Measurements from ENCODE around the gene TBL1XR1. TPM values are rescaled to one million over a fixed set of nuclear protein-coding genes. Genes with fewer than 3 reads are reported as not detected.

TBL1XR1 gene
- total RNA-seq, 1 donor from 2014 or later = 169 TPM

DNA sequence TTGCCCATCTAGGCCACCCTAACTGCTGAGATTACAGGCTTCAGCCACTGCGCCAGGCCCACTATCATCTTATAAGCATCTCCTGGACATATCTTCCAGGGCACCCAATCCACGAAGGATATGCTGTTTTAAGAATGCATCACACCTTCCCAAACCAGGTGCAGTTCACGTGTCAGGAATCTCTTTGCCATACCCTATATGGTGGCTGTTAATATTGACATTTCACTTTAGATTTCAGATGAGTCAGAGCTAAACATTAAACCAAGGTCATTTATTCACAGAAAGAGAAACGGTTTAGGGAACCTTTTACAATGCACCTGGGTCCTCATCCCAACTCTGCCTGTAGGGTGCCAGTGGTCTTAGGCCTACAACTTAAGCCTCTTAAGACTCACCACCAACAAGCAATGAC lies 85.7 kb downstream of the TBL1XR1 start:
- intact Hi-C loops (cut with micrococcal nuclease) = no loop called here

DNA sequence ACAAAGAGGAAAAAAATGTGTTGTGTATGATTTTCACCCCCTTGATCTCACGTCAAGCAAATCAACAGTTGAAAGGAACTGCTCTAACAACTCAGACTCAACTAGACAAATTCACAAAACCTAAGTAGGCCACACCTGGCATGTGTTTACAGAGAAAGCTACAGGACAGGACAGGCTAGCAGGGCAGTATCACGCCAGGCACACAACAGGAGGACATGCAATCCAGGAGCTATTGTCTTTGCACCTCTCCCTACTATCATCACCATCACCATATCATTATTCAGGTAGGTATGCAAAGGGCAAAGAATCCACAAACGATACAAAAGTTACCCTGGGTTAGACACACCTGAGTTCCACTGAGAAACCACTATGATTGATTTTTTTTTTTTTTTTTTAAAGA lies 86.4 kb downstream of the TBL1XR1 start:
- intact Hi-C loops (cut with micrococcal nuclease) = no loop called here

DNA sequence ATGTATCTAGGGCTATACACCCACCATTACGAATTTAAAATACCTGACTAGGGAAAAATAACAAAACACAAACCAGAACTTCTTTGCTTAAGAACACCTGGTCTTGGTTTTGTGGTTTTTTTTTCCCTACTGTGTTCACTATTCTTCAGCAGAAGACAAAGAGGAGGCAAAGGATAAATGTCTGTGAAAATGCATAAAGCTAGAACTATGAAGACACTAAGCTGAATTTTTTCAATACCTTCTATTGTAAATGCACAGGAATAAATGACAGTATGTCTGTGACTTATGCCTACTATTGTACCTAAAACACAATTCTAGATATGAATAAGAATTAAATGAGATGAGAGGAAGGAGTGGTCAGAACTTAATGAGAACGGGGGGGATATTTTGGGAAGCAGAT lies 86.9 kb downstream of the TBL1XR1 start:
- intact Hi-C loops (cut with micrococcal nuclease) = no loop called here

DNA sequence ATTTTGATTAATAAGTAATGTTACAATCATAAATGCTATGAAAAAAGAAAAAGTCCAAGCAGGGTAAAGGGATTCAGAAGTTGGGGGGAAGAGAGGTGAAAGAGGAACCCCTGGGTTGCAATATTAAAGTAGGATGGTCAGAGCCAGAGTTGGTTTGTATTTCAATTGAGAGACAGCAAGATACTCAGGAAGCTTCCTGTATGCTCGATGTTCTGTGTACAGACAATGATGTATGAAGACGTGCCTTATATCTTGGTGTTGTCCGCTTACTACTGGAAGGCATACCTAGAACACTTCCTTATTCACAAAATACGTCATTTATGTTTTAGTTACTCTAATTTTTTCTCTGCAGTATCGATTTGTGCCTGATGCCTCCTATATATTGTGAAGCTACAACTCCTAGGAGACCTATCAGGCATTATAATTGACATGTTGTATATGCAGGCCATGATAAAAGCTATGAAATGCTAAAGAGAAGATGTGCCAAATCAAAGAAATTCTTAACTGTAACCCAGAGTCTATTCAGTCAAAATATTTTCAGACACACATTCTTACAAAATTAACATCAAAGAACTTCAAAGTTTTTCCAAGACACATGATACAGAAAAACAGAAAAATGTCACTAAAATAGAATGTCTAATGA lies 87.5 kb downstream of the TBL1XR1 start:
- intact Hi-C loops (cut with micrococcal nuclease) = loop anchor here (2.0 kb wide), 1 partner anchor 15 kb away; no protein-coding TSS in a partner anchor

DNA sequence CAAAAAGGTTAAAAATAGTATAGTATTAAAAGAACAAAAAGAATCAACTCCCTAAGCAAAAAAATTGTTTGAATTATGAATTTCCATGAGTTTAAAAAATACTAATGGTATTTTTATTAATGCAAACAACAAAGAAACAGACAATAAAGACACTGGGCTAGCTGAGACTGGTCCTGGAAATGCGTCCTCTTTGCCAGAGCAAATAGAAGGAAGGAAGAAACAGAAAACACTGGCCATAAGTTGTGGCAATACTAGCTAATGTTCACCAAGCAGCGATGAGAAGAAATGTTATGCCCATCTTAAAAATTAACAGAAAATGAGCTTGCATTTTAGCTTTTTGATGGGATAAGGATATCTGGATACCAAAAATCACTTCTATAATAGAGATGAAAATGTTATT lies 88.6 kb downstream of the TBL1XR1 start:
- intact Hi-C loops (cut with micrococcal nuclease) = loop anchor here (2.0 kb wide), 1 partner anchor 16 kb away; no protein-coding TSS in a partner anchor

DNA sequence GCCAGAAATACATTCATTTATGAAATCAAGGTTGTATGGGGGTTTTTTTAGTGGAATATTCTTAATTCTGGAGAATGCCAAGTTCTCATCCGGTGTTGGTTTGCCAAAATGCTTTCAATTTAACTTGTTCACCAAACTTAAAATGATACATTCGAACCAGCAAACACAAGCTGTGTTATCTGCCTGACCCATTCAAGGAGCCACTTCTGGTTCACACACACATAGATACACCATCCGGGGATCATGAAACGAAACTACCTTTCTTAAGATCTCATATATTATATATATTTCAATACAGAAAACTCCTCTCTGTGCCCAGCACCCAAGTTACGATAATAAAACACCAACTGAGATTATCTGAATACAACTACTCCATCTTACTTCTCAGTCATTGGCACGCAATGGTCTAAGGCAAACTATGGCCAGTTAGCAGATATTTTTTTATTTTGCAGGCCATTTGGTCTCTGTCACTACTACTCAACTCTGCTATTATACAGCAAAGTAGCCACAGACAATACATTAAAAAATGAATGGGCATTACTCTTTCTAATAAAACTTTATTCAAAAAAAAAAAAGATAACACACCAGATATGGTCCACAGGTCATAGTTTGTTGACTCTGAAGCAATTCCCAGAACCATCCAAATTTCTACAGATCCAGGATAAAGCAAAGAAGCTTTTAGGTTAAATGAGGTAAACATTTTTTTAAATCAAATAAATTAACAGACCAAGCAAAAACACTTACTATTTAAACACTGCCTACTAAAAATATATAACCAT lies 89.6 kb downstream of the TBL1XR1 start:
- intact Hi-C loops (cut with micrococcal nuclease) = loop anchor here (2.0 kb wide), 1 partner anchor 17 kb away; no protein-coding TSS in a partner anchor

DNA sequence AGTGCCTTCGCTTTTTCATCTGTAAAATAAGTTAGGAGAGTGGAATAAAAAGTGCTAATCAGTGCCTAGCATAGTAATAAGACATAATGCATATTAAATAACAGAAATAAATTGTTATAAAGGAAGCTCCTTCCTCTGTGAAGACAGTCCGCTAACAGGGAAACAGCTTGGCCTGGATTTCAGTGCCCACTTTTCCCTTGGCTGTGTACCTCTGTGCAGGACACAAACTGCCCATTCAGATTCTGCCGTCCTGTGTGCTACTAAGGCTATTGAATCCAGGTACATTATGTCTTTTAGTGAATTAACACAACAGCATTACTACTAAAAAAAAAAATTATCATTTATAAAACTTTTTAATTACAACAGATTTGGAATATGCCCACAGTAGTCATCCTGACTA lies 90.7 kb downstream of the TBL1XR1 start:
- intact Hi-C loops (cut with micrococcal nuclease) = no loop called here

DNA sequence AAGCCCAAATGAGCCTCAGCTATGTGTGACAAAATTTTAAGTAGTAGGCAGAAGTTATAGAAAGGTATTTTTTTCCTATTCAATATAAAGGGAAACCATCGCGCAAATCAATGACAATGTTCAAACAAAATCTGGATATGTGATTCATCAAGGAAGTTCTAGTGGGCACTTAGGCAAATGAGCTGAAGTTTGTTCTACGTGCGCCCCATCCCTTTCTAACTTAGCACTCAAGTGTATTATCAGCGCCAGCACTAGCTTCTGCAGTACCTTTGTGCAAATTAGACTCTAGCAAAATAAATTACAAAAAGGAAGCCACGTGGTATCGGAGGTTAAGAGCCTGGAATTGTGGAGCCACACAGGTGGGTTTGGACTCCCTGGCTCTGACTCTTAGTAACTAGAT lies 91.1 kb downstream of the TBL1XR1 start:
- intact Hi-C loops (cut with micrococcal nuclease) = no loop called here

DNA sequence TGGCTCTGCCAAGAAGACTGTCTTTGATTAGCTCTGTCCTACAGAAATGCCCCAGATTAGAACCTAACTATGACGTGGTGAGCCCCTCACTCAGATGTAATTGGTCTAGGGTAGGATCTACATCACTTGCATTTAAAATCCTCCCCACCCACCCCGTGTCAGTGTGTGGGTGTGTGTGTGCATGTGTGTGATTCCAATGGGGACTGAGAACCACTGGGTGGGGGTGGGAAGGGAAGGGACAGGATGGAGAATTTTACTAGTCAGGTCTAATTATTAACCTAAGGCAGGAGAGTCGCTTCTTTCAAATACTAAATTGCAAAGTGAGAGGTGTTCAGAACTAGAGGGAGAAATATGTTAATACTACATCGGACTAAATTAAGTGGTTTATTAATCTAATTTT lies 91.7 kb downstream of the TBL1XR1 start:
- intact Hi-C loops (cut with micrococcal nuclease) = no loop called here

DNA sequence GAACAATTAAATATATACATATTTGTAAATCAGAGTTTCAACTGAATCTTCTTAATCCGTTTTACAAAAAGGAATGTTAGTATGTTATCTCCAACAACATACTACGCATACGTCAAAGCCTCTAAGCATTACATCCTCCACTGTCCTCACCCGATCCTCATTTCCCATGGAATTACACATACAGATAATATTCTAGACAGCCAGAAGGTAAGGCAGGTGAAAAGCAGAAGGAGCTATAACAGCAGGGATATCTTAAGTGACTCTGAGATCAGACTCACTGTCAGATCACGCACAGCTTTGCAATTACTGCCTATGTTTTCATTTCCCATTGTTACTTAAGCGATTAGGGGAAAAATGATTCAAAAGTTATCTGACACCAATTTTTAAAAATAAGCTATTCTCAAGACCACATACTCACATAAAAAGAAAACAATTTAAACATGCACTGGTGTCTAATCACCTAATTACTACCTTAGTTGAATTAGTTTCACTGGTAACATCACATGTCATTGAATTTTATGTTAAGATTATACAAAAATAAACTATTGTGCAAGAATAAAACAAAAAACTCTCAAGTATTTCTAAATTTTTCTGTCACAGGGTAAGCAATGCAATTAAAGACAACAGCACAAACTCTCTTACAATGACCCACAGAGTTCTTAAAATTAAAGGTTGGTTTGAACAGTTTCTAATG lies 92.8 kb downstream of the TBL1XR1 start:
- intact Hi-C loops (cut with micrococcal nuclease) = no loop called here

DNA sequence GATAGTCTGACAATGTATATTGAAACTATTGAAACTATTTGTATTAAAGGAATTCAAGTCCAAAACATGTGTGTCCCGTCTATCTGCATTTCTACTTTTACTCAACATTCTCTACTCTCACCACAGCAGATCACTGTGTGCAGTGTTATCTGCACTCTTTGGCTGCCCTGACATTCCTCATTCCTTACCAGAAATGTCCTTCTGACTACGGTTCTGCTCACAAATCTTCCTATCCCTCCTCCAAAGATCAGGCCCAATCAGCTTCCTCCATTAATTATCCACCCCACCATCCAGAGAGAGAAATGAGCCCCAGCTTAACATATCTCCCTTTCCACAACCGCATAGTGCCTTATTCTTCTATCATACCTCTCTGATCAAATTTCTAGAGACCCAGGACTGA lies 94.7 kb downstream of the TBL1XR1 start:
- intact Hi-C loops (cut with micrococcal nuclease) = no loop called here

DNA sequence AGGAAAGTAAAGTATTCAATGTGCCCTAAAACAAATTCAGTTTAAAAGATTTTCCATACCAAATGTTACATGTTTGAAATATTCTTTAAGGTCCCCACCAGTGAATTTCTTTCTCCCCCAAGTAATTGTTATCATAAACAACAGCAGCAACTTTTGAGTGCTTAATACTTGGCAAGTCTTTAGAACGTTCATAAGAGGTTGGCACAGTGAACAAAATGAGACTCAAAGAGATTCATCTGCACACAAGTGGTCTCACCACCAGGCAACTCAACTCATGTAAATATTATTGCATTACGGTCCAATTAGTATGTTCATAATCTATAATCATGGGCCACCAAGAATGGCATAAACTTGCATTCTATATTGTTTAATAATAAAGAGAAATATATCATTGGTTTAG lies 98.7 kb downstream of the TBL1XR1 start:
- intact Hi-C loops (cut with micrococcal nuclease) = loop anchor here (5.0 kb wide), 1 partner anchor 36 kb away; no protein-coding TSS in a partner anchor

DNA sequence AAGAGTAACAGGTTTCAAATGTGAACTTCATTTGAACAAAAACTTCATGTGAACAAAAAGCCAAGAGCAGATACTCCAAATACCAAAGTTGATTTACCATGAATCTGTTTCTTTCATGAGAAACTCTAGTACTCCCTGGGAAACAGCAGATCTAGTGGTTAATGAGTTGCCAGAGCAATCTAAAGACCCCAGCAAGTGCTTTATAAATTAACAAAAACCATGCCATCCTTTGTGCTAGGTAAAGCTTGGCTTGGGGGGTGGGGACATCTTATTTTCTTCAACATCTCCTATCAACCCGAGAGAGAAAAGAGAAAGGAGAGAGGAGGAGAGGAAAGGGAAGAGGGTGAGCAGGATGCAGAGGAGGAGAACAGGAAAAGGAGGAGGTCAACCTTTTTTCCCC lies 100.7 kb downstream of the TBL1XR1 start:
- intact Hi-C loops (cut with micrococcal nuclease) = loop anchor here (5.0 kb wide), 1 partner anchor 34 kb away; no protein-coding TSS in a partner anchor

DNA sequence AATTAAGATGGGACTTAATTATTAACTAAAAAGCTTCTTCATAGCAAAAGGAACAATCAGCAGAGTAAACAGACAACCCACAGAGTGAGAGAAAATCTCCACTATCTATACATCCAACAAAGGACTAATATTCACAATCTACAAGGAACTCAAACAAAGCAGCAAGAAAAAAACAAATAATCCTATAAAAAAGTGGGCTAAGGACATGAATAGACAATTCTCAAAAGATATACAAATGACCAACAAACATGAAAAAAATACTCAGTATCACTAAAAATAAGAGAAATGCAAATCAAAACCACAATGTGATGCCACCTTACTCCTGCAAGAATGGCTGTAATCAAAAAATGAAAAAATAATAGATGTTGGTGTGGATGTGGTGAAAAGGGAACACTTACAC lies 103.3 kb downstream of the TBL1XR1 start:
- intact Hi-C loops (cut with micrococcal nuclease) = no loop called here

DNA sequence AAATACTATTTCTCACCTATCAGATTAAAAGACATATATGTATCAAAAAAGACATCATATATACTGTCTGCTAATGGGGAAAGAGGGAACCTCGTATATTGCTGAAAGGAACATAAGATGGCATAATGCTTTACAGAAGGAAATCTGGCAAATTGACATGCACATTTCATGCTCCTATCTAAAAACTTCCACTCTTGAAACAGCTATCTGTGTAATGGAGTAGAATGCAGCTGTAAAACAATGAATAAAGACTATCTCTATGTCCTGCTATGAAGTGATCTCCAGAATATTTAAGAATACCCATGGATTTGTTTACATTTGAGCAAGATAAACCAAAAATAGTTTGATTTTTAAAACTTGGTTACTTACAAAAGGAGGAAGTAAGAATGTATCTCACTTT lies 107.4 kb downstream of the TBL1XR1 start:
- intact Hi-C loops (cut with micrococcal nuclease) = no loop called here

DNA sequence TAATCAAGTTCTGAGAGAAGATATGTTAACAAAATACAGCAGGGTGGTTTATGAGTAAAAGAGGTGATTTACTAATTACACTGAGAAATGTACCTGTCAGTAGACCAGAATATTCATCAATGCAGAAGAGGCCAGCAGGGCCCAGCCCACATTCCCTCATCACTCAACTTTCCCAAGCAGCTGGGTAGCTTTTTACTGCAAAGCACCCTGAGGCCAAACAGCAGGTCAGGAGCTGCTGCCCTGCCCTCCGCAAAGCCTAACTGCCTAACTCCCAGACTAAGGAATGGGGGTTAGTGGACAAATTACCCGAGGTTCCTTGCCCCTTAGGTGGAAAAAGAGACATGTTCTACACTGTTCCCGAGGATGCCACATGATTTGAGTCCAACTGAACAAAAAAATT lies 108.2 kb downstream of the TBL1XR1 start:
- intact Hi-C loops (cut with micrococcal nuclease) = no loop called here

DNA sequence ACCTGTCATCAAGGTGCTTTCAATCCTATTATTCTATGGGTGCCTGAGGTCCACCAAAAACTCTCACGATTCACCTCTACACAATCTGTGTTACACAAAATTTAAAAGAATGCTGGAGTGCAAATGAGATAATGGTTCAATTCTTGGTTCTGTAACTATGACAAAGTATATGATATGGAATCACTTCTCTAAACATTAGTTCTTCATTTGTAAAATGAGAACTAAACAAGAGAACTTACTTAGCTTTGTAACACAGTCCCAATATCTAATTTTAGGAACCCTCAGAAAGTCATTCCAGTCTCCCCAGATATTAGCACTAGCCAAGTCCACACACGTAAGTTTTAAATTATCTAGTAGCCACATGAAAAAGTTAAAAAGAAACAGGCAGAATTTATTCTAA lies 111.5 kb downstream of the TBL1XR1 start:
- intact Hi-C loops (cut with micrococcal nuclease) = no loop called here

DNA sequence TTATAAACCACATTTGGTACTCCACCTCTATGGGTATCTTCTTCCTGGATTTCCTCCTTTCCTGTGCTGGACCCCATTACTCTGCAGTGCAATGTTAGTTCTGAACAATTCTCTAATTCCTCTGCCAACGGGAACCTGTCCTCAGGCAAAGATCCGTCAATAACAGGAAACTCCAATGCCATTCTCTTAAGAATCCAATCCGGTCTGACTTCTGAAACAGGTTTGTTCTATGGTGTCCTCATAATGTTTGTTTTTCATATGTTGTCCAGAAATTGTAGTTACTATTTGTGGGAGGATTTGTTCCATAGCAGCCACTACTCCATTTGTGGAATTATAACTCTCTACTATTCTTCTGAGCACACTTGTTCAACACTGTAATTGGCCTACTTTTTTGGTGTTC lies 112.7 kb downstream of the TBL1XR1 start:
- intact Hi-C loops (cut with micrococcal nuclease) = no loop called here

DNA sequence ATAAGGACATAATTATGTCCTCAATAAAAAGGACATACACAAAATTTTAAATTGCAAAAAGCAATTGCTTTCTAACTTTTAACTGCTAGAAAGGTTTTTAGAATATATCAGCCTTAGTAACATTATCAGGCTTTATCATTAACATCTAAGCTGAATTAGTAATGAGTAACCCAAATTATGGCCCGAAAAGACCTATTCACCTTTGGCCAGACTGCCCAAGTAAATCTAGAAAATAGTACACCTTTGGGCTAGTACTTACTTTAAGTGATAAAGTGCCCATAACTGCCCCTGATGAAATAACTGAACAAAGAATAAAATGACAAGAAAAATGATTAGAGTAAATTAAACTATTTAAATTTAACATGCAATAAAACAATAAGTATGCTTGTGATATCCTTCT lies 117.2 kb downstream of the TBL1XR1 start:
- intact Hi-C loops (cut with micrococcal nuclease) = no loop called here

DNA sequence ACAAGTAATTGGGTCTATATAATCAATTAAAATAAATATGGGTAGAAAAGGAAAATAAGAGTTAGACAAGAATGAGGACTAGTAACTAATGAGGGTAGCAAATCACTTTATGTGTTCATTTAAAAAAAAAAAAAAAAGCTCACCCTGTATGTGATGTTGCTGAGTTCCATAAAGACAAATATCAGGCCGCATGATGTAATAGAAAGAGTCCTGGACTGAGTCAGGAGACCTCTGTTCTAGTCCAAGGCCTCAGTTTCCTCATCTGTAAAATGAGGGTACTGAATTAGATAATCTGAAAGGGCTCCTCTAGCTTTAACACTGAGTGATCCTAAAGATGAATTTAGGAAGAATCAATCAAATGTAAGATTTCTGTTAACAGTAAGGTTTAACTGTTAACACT lies 117.6 kb downstream of the TBL1XR1 start:
- intact Hi-C loops (cut with micrococcal nuclease) = no loop called here

DNA sequence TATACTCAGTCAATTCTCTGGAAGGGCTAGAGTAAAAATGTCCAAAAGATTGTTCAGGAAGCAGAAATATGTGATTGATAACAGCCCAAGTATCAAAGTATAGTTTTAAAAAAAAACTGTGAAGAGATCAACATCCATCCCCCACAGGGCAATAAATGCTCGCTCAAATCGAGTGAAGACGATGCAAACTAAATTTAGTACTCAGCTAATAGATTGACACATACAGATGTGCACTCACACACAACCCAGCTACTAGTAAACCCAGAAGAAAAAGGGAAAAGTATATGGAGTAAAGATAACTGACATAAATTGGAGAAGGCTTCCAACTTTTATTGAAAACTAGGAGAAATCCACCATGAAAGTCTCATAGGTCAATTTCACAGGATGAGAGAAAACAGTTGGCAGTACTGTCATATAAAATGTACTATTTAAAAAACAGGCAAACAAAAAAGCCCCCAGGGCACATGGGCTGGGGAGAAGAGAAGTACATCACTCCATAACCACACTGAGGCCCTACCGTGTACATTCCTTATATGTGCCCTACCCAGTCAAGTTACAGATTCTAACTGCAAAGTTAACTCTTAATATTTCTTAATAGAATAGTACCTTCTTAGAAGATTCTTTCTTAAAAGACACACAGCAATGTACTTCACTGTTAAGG lies 125.7 kb downstream of the TBL1XR1 start:
- intact Hi-C loops (cut with micrococcal nuclease) = no loop called here

All from T-helper 2 cell treated with Interferon-gamma antibody and Interleukin-4, amounts not matched to agents 100 ng/mL and 5 ng/mL, for 36 hours (primary cell).